Transverse colon (tissue), 4 donors: ENCODE results near the gene TTBK1. TPM values are rescaled to one million over a fixed set of nuclear protein-coding genes. Genes with fewer than 3 reads are reported as not detected.

Experiments
- DNase-seq: peaks from one replicate; pipeline ENCODE4 v3.0.0-alpha.2; 2019
- H3K27ac ChIP-seq, 4 donors: fragments of 200-600 bp; sonication (generic); 2 replicates each; pipeline ENCODE4 v1.5.1; 2016 to 2018; ENCODE audit warnings: inconsistent platforms in 4 of 4
- H3K27me3 ChIP-seq: fragments of 200-600 bp; sonication (generic); 2 replicates; pipeline ENCODE4 v1.5.1; 2017; ENCODE audit warnings: inconsistent platforms
- H3K36me3 ChIP-seq, 4 donors: fragments of 200-600 bp; sonication (generic); 2 replicates each; pipeline ENCODE4 v1.5.1; 2017 to 2019; ENCODE audit warnings: inconsistent platforms in 4 of 4
- H3K4me1 ChIP-seq, 4 donors: fragments of 200-600 bp; sonication (generic); 2 replicates each; pipeline ENCODE4 v1.5.1; 2017 to 2020; ENCODE audit warnings: inconsistent platforms in 4 of 4
- H3K4me3 ChIP-seq, 4 donors: fragments of 200-600 bp; sonication (generic); 1 replicate in 1 of 4; 2 replicates in 3 of 4; pipeline versions ENCODE4 v1.5.1 to v1.6.1; 2017 to 2019; ENCODE audit warnings: inconsistent platforms in 4 of 4
- H3K9me3 ChIP-seq, 2 donors: fragments of 200-600 bp; sonication (generic); 2 replicates each; pipeline ENCODE4 v1.5.1; 2017 to 2019; ENCODE audit warnings: inconsistent platforms in 2 of 2
- EP300 ChIP-seq: sonication (generic); formaldehyde crosslinking; IDR thresholded peaks from one replicate; pipeline ENCODE4 v1.6.1; 2017; ENCODE audit warnings: antibody characterized with exemption, low read depth
- POLR2A ChIP-seq: fragments of 450-650 bp; IDR thresholded peaks from one replicate; pipeline ENCODE4 v1.6.1; 2016; ENCODE audit warnings: antibody characterized with exemption, mild to moderate bottlenecking, moderate library complexity
- POLR2AphosphoS5 ChIP-seq, 3 donors: sonication (generic); formaldehyde crosslinking; IDR thresholded peaks; one replicate each; pipeline ENCODE4 v1.6.1; 2016; ENCODE audit warnings: antibody characterized with exemption in 3 of 3
- WGBS, 2 donors: methylation state at CpG; one replicate each; pipeline ENCODE4 v1.1.5; 2018; ENCODE audit warnings: low coverage in 1 of 2; 5-methylcytosine and 5-hydroxymethylcytosine counted together
- in situ Hi-C, 4 donors: fragments of 200-750 bp; cut with MboI; loops; one replicate each; pipeline versions ENCODE4 v1.15.0 to v1.15.1; 2017; ENCODE audit warnings: low sequenced_read_pairs in 3 of 4, low pct_ligation_motif_present in 1 of 4, low pct_unique_long_range_greater_than_20kb in 1 of 4
- intact Hi-C: fragments of 100-400 bp; cut with DNase I; formaldehyde crosslinking; loops from one replicate; pipeline ENCODE4 v1.15.1; 2023; ENCODE audit warnings: low total_unique reads
- total RNA-seq, 4 donors: library from RNA; depleted of rRNA; stranded (reverse); fragments of >200 nt; gene quantifications; one replicate each; pipeline ENCODE4 v1.1.0, GENCODE V29; 2016
- TF ChIP-seq, protein P1 (sequence below), 5 experiments: fragments of 200-600 bp in 3 of 5; fragments of 450-650 bp in 2 of 5; sonication (generic) in 3 of 5; IDR thresholded peaks; 1 replicate in 2 of 5; 2 replicates in 3 of 5; pipeline ENCODE4 v1.5.1; 2016 to 2017; ENCODE audit warnings: antibody characterized with exemption in 5 of 5, inconsistent platforms in 3 of 5, mild to moderate bottlenecking in 2 of 5, moderate library complexity in 1 of 5

TTBK1 gene
- total RNA-seq, 4 donors from 2014 or later: 0.20 to 1.1 (median 0.36) TPM

DNA sequence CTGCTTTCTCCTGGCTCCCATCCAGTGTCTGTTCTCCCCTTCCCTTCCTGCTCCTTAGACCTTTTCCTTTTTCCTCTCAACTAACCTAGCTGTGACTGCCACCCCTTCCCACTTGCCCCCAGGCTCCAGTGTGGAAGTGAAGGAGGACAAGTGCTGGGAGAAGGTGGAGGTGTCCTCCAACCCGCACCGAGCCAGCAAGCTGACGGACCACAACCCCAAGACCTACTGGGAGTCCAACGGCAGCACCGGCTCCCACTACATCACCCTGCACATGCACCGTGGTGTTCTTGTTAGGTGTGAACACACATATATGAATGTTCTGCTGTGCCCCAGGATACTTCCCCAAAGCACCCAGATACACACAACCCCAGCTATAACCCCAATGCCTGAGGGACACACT is 42.7 kb upstream of the TTBK1 start:
- Histone ChIP-seq H3K27me3 (no peaks in the 10 kb centered on the region), H3K4me1 (no peaks in the 10 kb centered on the region), H3K9me3 (no peaks in the 10 kb centered on the region), H3K27ac (no peak overlapping the region), H3K4me3 (no peak overlapping the region), H3K36me3 (peaks cover 0 to 28% (median 9%) of the 10 kb centered on the region in 4 donors)
- DNase-seq: no peak
- in situ Hi-C loops: no loop called here
- WGBS, 2 donors: 94% methylated on average over 6 of the region's 6 CpGs; no CpG with 5 or more reads in 1 of the 2 donors
- intact Hi-C loops: no loop called here
- TF ChIP-seq POLR2AphosphoS5 (IDR thresholded peaks at IDR 0.05) (no peak), POLR2A (no peak), EP300 (no peak)

DNA sequence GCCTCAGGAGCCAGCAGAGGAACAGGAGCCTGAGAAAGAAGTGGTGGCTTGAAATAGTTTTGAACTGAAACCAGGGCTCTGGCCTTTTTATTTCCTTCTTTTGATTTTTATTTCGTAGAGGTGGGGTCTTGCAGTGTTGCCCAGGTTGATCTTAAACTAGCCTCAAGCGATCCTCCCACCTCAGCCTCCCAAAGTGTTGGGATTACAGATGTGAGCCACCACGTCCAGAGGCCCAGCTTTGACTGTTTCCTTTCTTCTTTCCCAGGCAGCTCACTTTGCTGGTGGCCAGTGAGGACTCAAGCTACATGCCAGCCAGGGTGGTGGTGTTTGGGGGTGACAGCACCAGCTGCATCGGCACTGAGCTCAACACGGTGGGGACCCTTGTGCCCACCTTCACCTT is 40.8 kb upstream of the TTBK1 start:
- Histone ChIP-seq H3K9me3 (no peaks in the 10 kb centered on the region), H3K36me3 (peaks cover 0 to 11% (median 4%) of the 10 kb centered on the region in 4 donors), H3K27me3 (no peaks in the 10 kb centered on the region), H3K27ac (no peak overlapping the region), H3K4me3 (no peak overlapping the region), H3K4me1 (no peaks in the 10 kb centered on the region)
- TF ChIP-seq, protein P1, sequence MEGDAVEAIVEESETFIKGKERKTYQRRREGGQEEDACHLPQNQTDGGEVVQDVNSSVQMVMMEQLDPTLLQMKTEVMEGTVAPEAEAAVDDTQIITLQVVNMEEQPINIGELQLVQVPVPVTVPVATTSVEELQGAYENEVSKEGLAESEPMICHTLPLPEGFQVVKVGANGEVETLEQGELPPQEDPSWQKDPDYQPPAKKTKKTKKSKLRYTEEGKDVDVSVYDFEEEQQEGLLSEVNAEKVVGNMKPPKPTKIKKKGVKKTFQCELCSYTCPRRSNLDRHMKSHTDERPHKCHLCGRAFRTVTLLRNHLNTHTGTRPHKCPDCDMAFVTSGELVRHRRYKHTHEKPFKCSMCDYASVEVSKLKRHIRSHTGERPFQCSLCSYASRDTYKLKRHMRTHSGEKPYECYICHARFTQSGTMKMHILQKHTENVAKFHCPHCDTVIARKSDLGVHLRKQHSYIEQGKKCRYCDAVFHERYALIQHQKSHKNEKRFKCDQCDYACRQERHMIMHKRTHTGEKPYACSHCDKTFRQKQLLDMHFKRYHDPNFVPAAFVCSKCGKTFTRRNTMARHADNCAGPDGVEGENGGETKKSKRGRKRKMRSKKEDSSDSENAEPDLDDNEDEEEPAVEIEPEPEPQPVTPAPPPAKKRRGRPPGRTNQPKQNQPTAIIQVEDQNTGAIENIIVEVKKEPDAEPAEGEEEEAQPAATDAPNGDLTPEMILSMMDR (IDR thresholded peaks at IDR 0.05): no peak
- TF ChIP-seq EP300 (no peak), POLR2A (no peak), POLR2AphosphoS5 (IDR thresholded peaks at IDR 0.05) (no peak)
- in situ Hi-C loops: no loop called here
- 79 to 91% methylated on average over 3 to 5 of the region's 5 CpGs for WGBS, 2 donors
- no peak for DNase-seq
- intact Hi-C loops: no loop called here

DNA sequence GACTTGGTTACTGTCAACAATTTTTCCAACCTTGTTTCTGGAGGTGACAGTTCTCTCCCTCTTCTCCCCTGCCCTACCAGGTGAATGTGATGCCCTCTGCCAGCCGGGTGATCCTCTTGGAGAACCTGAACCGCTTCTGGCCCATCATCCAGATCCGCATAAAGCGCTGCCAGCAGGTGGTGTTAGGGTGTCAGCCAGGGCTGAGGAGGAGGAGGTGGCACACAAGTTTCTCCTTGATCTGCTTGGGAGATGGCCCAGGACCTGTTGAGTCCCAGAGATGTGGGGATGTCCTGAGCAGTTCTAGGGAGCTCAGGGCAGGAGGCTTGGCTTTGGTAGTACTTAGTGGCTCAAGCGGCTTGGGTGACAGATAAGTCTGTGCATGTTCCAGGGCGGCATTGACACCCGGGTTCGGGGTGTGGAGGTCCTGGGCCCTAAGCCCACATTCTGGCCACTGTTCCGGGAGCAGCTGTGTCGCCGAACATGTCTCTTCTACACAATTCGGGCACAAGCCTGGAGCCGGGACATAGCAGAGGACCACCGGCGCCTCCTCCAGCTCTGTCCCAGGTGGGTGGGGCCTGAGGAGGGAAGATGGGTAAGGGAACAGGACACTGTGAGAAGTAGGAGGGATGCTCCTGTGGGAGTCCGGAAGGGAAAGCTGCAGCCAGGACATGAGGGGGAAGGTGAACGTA is 40.1 kb upstream of the TTBK1 start:
- Histone ChIP-seq H3K27ac (no peak overlapping the region), H3K27me3 (no peaks in the 10 kb centered on the region), H3K9me3 (no peaks in the 10 kb centered on the region), H3K4me1 (no peaks in the 10 kb centered on the region), H3K4me3 (no peak overlapping the region), H3K36me3 (peaks cover 0 to 4% (median 2%) of the 10 kb centered on the region in 4 donors)
- intact Hi-C loops: no loop called here
- TF ChIP-seq EP300 (no peak), POLR2AphosphoS5 (IDR thresholded peaks at IDR 0.05) (no peak), POLR2A (no peak)
- TF ChIP-seq, protein P1 (IDR thresholded peaks at IDR 0.05): no peak
- in situ Hi-C loops: no loop called here
- no peak for DNase-seq
- 96% methylated on average over 10 of the region's 17 CpGs; no CpG with 5 or more reads in 1 of the 2 donors for WGBS, 2 donors

DNA sequence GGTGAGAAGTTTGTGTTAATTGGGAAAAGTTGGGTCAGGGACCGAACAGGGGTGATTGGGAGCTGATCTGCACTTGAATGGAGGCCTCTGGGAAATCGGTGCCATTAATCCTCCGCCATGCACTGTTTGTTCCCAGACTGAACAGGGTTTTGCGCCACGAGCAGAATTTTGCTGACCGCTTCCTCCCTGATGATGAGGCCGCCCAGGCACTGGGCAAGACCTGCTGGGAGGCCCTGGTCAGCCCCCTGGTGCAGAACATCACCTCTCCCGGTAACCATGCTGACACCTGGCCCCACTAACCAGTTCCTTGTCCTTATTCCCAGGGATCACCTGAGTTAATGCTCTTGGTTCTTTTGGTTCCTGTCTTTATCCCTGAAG is 39.6 kb upstream of the TTBK1 start:
- Histone ChIP-seq H3K9me3 (no peaks in the 10 kb centered on the region), H3K27ac (no peak overlapping the region), H3K4me3 (no peak overlapping the region), H3K27me3 (no peaks in the 10 kb centered on the region), H3K4me1 (no peaks in the 10 kb centered on the region), H3K36me3 (peaks cover 0 to 4% (median 0%) of the 10 kb centered on the region in 4 donors)
- DNase-seq: no peak
- TF ChIP-seq, protein P1 (IDR thresholded peaks at IDR 0.05): no peak
- TF ChIP-seq POLR2AphosphoS5 (IDR thresholded peaks at IDR 0.05) (no peak), POLR2A (no peak), EP300 (no peak)
- 94% methylated on average over 8 of the region's 8 CpGs; no CpG with 5 or more reads in 1 of the 2 donors for WGBS, 2 donors
- in situ Hi-C loops (no loop called here), intact Hi-C loops (no loop called here)
